Measurements from ENCODE around the gene PRRC2B.
A peak's percentile ranks its signal among the peaks of the same experiment; 100 is the strongest.
"Not testable (repeated sequence)": the region's sequence is repeated elsewhere in the genome, so short reads cannot be mapped to it uniquely, and the experiment has no call there.

The PRRC2B gene

DNA sequence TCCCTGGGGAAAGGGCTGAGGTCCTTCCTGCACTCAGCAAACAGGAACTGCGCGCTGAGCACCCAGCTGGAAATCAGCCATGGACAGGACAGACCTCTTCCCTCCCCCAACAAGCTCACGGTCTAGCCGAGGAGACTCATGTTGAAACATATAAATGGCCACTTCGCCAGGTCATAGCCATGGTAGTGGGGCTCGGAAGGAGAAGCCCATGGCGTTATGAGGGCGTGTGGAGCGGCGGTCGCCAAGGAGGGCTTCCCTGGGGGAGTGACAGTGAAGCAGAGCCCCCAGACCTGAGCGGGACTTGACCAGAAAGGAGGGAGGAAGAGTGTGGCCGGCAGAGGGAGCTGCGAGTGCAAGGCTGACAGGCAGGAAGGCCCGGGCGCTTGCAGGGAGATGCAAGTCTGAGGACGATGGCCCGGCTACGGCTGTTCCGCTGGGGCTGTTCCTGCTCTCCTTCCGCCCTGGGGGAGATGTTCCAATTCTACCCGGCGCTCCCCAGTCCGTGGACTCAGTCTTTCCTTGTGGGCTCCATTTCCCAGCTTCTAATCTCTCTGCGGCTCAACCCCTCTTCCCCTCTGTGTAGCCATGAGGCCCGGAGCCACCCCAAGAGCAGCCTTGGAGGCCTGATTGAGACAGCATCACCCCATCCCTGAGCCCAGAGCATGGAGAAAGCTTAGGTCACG lies 43.9 kb upstream of the PRRC2B start:
- H3K4me3 ChIP-seq (ENCODE audit: low read depth, low read length), result peak overlapping the region; percentile 33; the same call in 1 of the 2 replicates
- TF ChIP-seq, protein P1, sequence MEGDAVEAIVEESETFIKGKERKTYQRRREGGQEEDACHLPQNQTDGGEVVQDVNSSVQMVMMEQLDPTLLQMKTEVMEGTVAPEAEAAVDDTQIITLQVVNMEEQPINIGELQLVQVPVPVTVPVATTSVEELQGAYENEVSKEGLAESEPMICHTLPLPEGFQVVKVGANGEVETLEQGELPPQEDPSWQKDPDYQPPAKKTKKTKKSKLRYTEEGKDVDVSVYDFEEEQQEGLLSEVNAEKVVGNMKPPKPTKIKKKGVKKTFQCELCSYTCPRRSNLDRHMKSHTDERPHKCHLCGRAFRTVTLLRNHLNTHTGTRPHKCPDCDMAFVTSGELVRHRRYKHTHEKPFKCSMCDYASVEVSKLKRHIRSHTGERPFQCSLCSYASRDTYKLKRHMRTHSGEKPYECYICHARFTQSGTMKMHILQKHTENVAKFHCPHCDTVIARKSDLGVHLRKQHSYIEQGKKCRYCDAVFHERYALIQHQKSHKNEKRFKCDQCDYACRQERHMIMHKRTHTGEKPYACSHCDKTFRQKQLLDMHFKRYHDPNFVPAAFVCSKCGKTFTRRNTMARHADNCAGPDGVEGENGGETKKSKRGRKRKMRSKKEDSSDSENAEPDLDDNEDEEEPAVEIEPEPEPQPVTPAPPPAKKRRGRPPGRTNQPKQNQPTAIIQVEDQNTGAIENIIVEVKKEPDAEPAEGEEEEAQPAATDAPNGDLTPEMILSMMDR (IDR thresholded peaks at IDR 0.05; ENCODE audit: control insufficient read depth, extremely low read depth, insufficient read depth), result peak; percentile 94

DNA sequence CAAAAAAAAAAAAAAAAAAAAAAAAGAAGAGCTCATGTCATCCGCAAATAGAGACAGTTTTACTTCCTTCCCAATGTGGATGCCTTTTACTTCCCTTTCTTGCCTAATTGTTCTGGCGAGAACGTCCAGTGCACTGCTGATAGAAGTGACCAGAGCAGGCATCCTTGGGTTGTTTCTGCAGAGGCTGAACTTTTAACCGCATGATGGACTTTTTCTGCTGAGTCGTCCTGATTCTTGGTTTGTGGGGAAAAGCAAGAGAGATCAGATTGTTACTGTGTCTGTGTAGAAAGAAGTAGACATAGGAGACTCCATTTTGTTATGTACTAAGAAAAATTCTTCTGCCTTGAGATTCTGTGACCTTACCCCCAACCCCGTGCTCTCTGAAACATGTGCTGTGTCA lies 37.4 kb upstream of the PRRC2B start:
- not testable (repeated sequence) for H3K4me3 ChIP-seq (ENCODE audit: low read depth, low read length); DNase-seq (ENCODE audit: low read depth)

More for the DNA sequence above, 43.9 kb upstream of the PRRC2B start:
- peak; percentile 62 for DNase-seq (ENCODE audit: low read depth)

DNA sequence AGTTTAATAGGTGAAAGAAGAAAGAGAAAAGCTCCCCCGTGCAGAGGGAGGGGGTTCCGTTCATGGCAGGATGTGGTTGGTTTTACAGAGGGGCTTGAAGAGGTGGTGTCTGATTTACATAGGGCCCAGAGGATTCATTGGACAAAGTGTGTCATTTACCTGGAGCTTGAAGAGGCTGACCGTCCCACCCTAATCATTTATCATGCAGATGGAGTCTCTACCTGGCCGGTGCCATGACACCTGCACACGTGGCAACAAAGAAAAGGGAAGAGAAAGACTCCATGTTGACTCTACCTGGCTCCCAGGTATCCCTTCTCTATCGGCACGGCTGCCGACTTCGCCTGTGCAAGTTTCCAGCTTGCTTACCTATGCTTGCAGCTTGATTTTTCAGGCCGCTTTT lies 35.3 kb upstream of the PRRC2B start:
- TF ChIP-seq, protein P1 (IDR thresholded peaks at IDR 0.05; ENCODE audit: control insufficient read depth, extremely low read depth, insufficient read depth), result no peak
- no peak for DNase-seq (ENCODE audit: low read depth)
- no peak overlapping the region for H3K4me3 ChIP-seq (ENCODE audit: low read depth, low read length)

DNA sequence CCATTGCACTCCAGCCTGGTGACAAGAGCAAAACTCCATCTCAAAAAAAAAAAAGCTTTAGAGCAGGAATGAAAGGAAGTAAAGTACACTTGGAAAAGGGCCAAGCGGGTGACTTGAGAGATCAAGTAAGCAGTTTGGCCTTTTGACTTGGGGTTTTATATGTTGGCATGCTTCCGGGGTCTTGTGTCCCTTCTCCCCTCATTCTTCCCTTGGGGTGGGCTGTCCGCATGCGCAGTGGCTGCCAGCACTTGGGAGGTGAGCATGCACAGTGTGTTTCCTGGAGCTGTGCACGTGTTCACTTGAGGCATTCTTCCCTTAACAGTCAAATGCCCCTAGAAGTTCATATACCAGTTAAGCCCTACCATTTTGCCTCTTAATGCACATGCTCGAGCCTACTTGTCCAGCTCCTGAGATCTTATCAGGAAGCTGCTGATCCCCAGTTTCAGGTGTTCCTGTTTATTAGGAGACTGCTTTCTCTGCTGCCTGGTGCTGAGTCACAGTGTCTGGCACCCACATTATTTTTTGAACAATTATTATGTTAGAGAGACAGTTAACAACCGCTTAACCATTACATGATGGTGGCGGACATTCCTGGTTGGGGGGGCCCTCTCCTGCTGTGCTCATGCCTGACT lies 32.6 kb upstream of the PRRC2B start:
- no peak overlapping the region for H3K4me3 ChIP-seq (ENCODE audit: low read depth, low read length)
- TF ChIP-seq, protein P1 (IDR thresholded peaks at IDR 0.05; ENCODE audit: control insufficient read depth, extremely low read depth, insufficient read depth), result no peak
- DNase-seq (ENCODE audit: low read depth), result no peak

DNA sequence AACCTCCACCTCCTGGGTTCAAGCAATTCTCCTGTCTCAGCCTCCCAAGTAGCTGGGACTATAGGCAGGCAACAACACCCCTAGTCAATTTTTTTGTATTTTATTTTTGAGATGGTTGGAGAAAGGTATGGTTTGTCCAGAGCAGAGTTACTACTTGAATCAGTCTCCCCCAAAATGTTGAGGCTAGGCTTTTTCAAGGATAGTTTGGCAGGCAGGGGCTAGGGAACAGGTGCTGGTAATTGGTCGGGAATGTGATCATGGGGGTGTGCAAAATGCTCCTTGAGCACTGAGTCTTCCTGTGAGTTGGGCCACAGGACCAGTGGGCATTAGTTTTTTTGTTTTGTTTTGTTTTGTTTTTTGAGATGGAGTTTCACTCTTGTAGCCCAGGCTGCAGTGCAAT lies 28.3 kb upstream of the PRRC2B start:
- DNase-seq (ENCODE audit: low read depth), result no peak
- TF ChIP-seq, protein P1 (IDR thresholded peaks at IDR 0.05; ENCODE audit: control insufficient read depth, extremely low read depth, insufficient read depth), result no peak
- H3K4me3 ChIP-seq (ENCODE audit: low read depth, low read length), result no peak overlapping the region

DNA sequence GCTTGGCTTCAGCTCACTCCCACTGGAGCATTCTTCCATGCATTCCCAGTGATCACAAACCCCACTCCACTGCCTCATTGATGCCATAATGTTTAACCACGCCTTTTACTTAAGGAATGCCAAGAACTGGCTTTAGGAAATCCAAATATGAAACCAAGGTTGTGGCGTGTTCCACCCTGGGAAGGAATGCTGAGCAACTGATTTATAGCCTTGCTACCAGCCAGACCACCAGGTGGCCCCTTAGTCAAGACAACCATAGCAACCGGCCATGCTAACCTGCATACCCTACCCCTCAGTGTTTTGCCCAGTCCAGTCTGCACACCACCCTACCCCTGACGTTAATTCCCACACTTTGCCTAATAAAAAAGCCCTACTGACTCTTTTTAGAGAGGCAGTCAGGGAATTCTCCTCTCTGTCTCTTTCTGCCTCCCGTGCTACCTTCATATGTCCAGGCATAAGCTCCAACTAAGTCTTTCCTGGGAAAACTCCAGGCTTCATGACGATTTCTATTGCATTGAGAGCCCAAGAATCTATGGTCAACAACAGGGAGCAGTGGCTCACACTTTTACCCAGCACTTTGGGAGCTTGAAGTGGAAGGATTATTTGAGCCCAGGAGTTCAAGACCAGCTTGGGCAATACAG lies 27.0 kb upstream of the PRRC2B start:
- no peak for DNase-seq (ENCODE audit: low read depth)
- no peak overlapping the region for H3K4me3 ChIP-seq (ENCODE audit: low read depth, low read length)
- TF ChIP-seq, protein P1 (IDR thresholded peaks at IDR 0.05; ENCODE audit: control insufficient read depth, extremely low read depth, insufficient read depth), result no peak

DNA sequence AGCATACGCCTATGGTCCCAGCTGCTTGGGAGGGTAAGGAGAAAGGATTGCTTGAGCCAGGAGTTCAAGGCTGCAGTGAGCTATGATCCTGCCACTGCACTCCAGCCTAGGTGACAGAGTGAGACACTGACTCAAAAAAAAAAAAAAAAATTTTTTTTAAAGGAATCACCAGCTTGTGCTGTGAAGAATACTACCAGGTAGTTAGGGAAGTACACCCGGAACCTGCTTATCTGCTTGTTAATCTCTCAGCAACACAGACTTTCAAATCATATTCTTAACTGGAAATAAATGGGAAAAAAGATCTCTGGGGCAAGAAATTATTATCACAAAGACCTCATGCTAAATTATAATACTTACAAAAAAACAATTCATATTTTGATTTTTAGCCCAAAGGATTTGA lies 26.4 kb upstream of the PRRC2B start:
- H3K4me3 ChIP-seq (ENCODE audit: low read depth, low read length), result no peak overlapping the region
- DNase-seq (ENCODE audit: low read depth), result peak; percentile 51
- TF ChIP-seq, protein P1 (IDR thresholded peaks at IDR 0.05; ENCODE audit: control insufficient read depth, extremely low read depth, insufficient read depth), result no peak

All from LNCaP clone FGC (cell line).